ENCODE measurements around the gene SUSD3. TPM values are rescaled to one million over a fixed set of nuclear protein-coding genes. Genes with fewer than 3 reads are reported as not detected.

SUSD3 gene
- total RNA-seq, 1 experiment from 2014 or later = 5.0 TPM

DNA sequence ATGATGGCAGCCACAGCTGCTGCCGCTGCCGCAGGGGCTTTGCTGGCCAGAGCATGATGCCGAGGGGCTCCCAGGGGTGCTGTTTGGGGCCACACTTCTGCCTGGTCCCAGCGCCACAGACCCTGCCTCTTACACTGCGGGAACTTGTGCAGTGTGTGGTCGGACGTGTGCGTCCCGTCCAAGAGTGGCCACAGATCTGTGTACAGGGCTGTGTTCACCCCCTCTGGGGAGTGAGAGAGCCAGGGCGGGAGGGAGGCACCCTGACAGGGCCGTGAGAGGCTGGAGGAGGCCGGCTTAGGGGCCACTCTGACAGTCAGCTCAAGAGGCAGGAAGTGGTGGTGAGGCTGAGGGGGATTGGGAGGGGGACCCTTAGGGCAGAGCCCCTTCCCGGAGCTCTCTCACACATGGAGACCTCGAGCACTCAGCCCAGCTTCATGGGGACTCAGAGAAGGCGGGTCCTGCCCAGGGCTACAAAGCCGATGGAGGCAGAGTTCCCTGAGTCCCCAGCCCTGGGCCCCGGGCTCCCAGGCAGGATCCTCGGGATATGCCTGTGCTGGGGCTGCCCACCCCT is 24.4 kb downstream of the SUSD3 start:
- Histone ChIP-seq H3K27me3 (ENCODE audit: control insufficient read depth, insufficient read depth, low read length) (no peaks in the 10 kb centered on the region), H3K4me1 (ENCODE audit: control insufficient read depth, insufficient read depth, low read length) (no peaks in the 10 kb centered on the region), H3K4me3 (ENCODE audit: low read depth in 2 of 2, low read length in 2 of 2) (no peak overlapping the region), H3K9me3 (ENCODE audit: control insufficient read depth, insufficient read depth, low read depth, low read length) (no peaks in the 10 kb centered on the region), H3K36me3 (ENCODE audit: control insufficient read depth, insufficient read depth, low read length) (no peaks in the 10 kb centered on the region), H3K27ac (ENCODE audit: low read length) (no peak overlapping the region)
- BruUV-seq (replicated peaks) = no TSS peak
- intact Hi-C loops (cut with micrococcal nuclease; ENCODE audit: unreplicated experiment) = no loop called here
- POLR2A ChIA-PET = no interaction called here
- ATAC-seq = no peak
- TF ChIP-seq TCF7L2 (IDR thresholded peaks at IDR 0.05; ENCODE audit: low read depth, low read length) = no peak
- TF ChIP-seq SIN3A (IDR thresholded peaks at IDR 0.05; ENCODE audit: borderline replicate concordance, insufficient read depth, low read depth, low read length) = no peak
- TF ChIP-seq, protein P1, sequence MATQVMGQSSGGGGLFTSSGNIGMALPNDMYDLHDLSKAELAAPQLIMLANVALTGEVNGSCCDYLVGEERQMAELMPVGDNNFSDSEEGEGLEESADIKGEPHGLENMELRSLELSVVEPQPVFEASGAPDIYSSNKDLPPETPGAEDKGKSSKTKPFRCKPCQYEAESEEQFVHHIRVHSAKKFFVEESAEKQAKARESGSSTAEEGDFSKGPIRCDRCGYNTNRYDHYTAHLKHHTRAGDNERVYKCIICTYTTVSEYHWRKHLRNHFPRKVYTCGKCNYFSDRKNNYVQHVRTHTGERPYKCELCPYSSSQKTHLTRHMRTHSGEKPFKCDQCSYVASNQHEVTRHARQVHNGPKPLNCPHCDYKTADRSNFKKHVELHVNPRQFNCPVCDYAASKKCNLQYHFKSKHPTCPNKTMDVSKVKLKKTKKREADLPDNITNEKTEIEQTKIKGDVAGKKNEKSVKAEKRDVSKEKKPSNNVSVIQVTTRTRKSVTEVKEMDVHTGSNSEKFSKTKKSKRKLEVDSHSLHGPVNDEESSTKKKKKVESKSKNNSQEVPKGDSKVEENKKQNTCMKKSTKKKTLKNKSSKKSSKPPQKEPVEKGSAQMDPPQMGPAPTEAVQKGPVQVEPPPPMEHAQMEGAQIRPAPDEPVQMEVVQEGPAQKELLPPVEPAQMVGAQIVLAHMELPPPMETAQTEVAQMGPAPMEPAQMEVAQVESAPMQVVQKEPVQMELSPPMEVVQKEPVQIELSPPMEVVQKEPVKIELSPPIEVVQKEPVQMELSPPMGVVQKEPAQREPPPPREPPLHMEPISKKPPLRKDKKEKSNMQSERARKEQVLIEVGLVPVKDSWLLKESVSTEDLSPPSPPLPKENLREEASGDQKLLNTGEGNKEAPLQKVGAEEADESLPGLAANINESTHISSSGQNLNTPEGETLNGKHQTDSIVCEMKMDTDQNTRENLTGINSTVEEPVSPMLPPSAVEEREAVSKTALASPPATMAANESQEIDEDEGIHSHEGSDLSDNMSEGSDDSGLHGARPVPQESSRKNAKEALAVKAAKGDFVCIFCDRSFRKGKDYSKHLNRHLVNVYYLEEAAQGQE (IDR thresholded peaks at IDR 0.05; ENCODE audit: insufficient read depth in 1 of 2, low read depth in 2 of 2, low read length in 1 of 2) = no peak
- TF ChIP-seq, protein P2, sequence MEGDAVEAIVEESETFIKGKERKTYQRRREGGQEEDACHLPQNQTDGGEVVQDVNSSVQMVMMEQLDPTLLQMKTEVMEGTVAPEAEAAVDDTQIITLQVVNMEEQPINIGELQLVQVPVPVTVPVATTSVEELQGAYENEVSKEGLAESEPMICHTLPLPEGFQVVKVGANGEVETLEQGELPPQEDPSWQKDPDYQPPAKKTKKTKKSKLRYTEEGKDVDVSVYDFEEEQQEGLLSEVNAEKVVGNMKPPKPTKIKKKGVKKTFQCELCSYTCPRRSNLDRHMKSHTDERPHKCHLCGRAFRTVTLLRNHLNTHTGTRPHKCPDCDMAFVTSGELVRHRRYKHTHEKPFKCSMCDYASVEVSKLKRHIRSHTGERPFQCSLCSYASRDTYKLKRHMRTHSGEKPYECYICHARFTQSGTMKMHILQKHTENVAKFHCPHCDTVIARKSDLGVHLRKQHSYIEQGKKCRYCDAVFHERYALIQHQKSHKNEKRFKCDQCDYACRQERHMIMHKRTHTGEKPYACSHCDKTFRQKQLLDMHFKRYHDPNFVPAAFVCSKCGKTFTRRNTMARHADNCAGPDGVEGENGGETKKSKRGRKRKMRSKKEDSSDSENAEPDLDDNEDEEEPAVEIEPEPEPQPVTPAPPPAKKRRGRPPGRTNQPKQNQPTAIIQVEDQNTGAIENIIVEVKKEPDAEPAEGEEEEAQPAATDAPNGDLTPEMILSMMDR (IDR thresholded peaks at IDR 0.05) = no peak
- TF ChIP-seq POLR2AphosphoS5 (IDR thresholded peaks at IDR 0.05; ENCODE audit: low read depth, low read length) = no peak
- in situ Hi-C loops (cut with HindIII; ENCODE audit: low pct_unique_long_range_greater_than_20kb, low sequenced_read_pairs) = no loop called here
- CTCF ChIA-PET = no interaction called here
- no peak for DNase-seq (ENCODE audit: low read depth, low spot score)

DNA sequence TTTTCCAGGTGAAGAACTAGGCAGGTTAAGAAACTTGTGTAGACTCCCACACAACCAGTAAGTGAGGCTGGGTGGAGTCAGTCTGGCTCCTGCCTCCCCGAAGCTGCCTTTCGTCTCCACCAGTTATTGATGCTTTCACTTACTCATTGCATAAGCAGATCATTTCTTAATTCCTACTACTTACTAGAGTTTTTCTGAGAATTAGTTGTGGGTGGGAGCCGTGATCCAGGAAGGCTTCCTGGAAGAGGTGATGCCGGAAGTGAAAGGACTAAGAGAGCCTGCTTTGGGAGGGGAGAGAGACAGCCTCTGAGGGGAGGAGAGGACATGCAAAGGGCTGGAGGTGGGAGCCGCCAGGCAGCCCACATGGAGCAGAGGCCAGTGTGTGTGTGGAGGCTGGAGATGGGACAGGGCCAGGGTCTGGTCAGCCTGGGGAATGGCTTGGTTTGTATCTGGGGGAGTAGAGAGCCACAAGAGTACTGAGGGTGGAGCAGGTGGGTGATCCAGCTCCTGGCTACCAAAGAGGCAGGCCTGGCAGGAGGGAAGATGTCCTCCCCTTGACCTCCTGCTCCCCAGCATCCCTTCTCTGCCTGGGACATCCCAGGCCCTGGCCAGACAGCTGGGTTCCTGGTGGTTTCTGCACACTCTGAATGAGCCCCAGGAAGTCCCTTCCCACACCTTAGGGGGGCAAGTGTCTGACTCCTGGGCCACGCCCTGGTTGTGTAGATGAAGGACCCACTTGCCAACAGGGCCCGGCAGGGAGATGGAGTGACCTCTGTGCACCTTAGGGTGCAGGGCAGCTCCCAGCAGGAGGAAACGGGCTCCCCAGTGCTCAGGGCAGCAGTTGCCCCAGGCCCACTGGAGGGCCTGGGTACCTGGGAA is 25.3 kb downstream of the SUSD3 start:
- no TSS peak for BruUV-seq (replicated peaks)
- Histone ChIP-seq H3K27me3 (ENCODE audit: control insufficient read depth, insufficient read depth, low read length) (no peaks in the 10 kb centered on the region), H3K9me3 (ENCODE audit: control insufficient read depth, insufficient read depth, low read depth, low read length) (no peaks in the 10 kb centered on the region), H3K27ac (ENCODE audit: low read length) (no peak overlapping the region), H3K4me3 (ENCODE audit: low read depth in 2 of 2, low read length in 2 of 2) (no peak overlapping the region), H3K4me1 (ENCODE audit: control insufficient read depth, insufficient read depth, low read length) (no peaks in the 10 kb centered on the region), H3K36me3 (ENCODE audit: control insufficient read depth, insufficient read depth, low read length) (no peaks in the 10 kb centered on the region)
- intact Hi-C loops (cut with micrococcal nuclease; ENCODE audit: unreplicated experiment) (no loop called here), in situ Hi-C loops (cut with HindIII; ENCODE audit: low pct_unique_long_range_greater_than_20kb, low sequenced_read_pairs) (no loop called here)
- TF ChIP-seq, protein P1 (IDR thresholded peaks at IDR 0.05; ENCODE audit: insufficient read depth in 1 of 2, low read depth in 2 of 2, low read length in 1 of 2) = no peak
- TF ChIP-seq SIN3A (IDR thresholded peaks at IDR 0.05; ENCODE audit: borderline replicate concordance, insufficient read depth, low read depth, low read length) (no peak), TCF7L2 (IDR thresholded peaks at IDR 0.05; ENCODE audit: low read depth, low read length) (no peak), POLR2AphosphoS5 (IDR thresholded peaks at IDR 0.05; ENCODE audit: low read depth, low read length) (no peak)
- TF ChIP-seq, protein P2 (IDR thresholded peaks at IDR 0.05) = no peak
- ChIA-PET CTCF (no interaction called here), POLR2A (no interaction called here)
- no peak for ATAC-seq
- no peak for DNase-seq (ENCODE audit: low read depth, low spot score)
